MM.1S (cell line): ENCODE data around the gene PSKH1.

ENCODE experiments used
- DNase-seq: peaks from one replicate; pipeline ENCODE4 v3.0.0-alpha.2; 2015
- H2AFZ ChIP-seq: fragments of 300-600 bp; sonication (generic); 2 replicates; pipeline ENCODE4 v1.6.0; 2016; ENCODE audit warnings: antibody characterized with exemption, low read length
- H3F3A ChIP-seq: fragments of 300-600 bp; sonication (generic); 2 replicates; pipeline ENCODE4 v1.6.1; 2016; ENCODE audit warnings: mild to moderate bottlenecking, antibody characterized with exemption, low read length, moderate library complexity, mixed read lengths; ENCODE audit not compliant: insufficient read depth
- H3K27ac ChIP-seq: fragments of 300-600 bp; sonication (generic); 2 replicates; pipeline ENCODE4 v1.5.1; 2016; ENCODE audit warnings: mild to moderate bottlenecking, low read length
- H3K27me3 ChIP-seq: fragments of 300-600 bp; sonication (generic); replicated peaks from 2 replicates; pipeline ENCODE4 v1.6.0; 2016; ENCODE audit warnings: low read length; ENCODE audit not compliant: insufficient read depth
- H3K36me3 ChIP-seq: fragments of 300-600 bp; sonication (generic); replicated peaks from 2 replicates; pipeline ENCODE4 v1.6.1; 2016; ENCODE audit warnings: mild to moderate bottlenecking, low read length, mixed read lengths; ENCODE audit not compliant: insufficient read depth
- H3K4me1 ChIP-seq: fragments of 300-600 bp; sonication (generic); 2 replicates; pipeline ENCODE4 v1.6.1; 2016; ENCODE audit warnings: low read length, mixed read lengths
- H3K4me2 ChIP-seq: fragments of 300-600 bp; sonication (generic); 2 replicates; pipeline ENCODE4 v1.6.0; 2016; ENCODE audit warnings: low read depth, low read length
- H3K4me3 ChIP-seq: fragments of 300-600 bp; sonication (generic); 2 replicates; pipeline ENCODE4 v1.5.1; 2016; ENCODE audit warnings: low read length, mixed read lengths
- H3K79me2 ChIP-seq: fragments of 300-600 bp; sonication (generic); 2 replicates; pipeline ENCODE4 v1.6.1; 2016; ENCODE audit warnings: mixed run types, low read length, mixed read lengths
- H3K9ac ChIP-seq: fragments of 300-600 bp; sonication (generic); 2 replicates; pipeline ENCODE4 v1.6.1; 2016; ENCODE audit warnings: low read length, mixed read lengths
- H3K9me2 ChIP-seq: fragments of 300-600 bp; sonication (generic); replicated peaks from 2 replicates; pipeline ENCODE4 v1.6.1; 2016; ENCODE audit warnings: mild to moderate bottlenecking, low read length, mixed read lengths; ENCODE audit not compliant: insufficient read depth
- H3K9me3 ChIP-seq: fragments of 300-600 bp; sonication (generic); replicated peaks from 2 replicates; pipeline ENCODE4 v1.6.1; 2016; ENCODE audit warnings: mild to moderate bottlenecking, low read length, mixed read lengths; ENCODE audit not compliant: insufficient read depth
- H4K20me1 ChIP-seq: fragments of 300-600 bp; sonication (generic); 2 replicates; pipeline ENCODE4 v1.6.1; 2016; ENCODE audit warnings: mild to moderate bottlenecking, low read length, moderate library complexity, mixed read lengths; ENCODE audit not compliant: insufficient read depth
- CTCF ChIP-seq: fragments of 300-600 bp; sonication (generic); IDR thresholded peaks from 2 replicates; pipeline ENCODE4 v1.5.1; 2016; ENCODE audit warnings: antibody characterized with exemption, low read length, mixed read lengths
- EZH2 ChIP-seq: fragments of 300-600 bp; sonication (generic); optimal IDR thresholded peaks from 2 replicates; pipeline ENCODE3; 2017; ENCODE audit warnings: low read depth, mild to moderate bottlenecking, antibody characterized with exemption, low read length, mixed read lengths
- EZH2phosphoT487 ChIP-seq: fragments of 300-600 bp; sonication (generic); IDR thresholded peaks from 2 replicates; pipeline ENCODE4 v1.6.1; 2018; ENCODE audit warnings: antibody characterized with exemption, low read length

PSKH1 gene

GRCh38 chr16:67927131-67927941 is 34.3 kb downstream of the PSKH1 start:
- H3K4me3 ChIP-seq: no peak overlapping the region
- no peaks in the 10 kb centered on the region for H3K27me3 ChIP-seq
- no peaks in the 10 kb centered on the region for H3K9me2 ChIP-seq
- H3K4me2 ChIP-seq: no peak overlapping the region
- H3K36me3 ChIP-seq: no peaks in the 10 kb centered on the region
- no peak for TF ChIP-seq CTCF
- no peak for TF ChIP-seq EZH2
- TF ChIP-seq EZH2phosphoT487: no peak
- no peak overlapping the region for H3K9ac ChIP-seq
- H3K79me2 ChIP-seq: no peaks in the 10 kb centered on the region
- no peak for DNase-seq
- H4K20me1 ChIP-seq: no peaks in the 10 kb centered on the region
- H3K9me3 ChIP-seq: no peaks in the 10 kb centered on the region
- no peaks in the 10 kb centered on the region for H3K4me1 ChIP-seq
- no peak overlapping the region for H3K27ac ChIP-seq
- no peak overlapping the region for H2AFZ ChIP-seq
- no peaks in the 10 kb centered on the region for H3F3A ChIP-seq

- Histone ChIP-seq H3K9me2 (no peaks in the 10 kb centered on the region), H3K36me3 (no peaks in the 10 kb centered on the region), H3K9me3 (no peaks in the 10 kb centered on the region), H3K4me3 (no peak overlapping the region), H3F3A (no peaks in the 10 kb centered on the region), H3K4me2 (no peak overlapping the region), H2AFZ (no peak overlapping the region), H3K27me3 (no peaks in the 10 kb centered on the region), H3K9ac (no peak overlapping the region), H4K20me1 (no peaks in the 10 kb centered on the region), H3K4me1 (no peaks in the 10 kb centered on the region), H3K27ac (no peak overlapping the region), H3K79me2 (no peaks in the 10 kb centered on the region)
- no peak for TF ChIP-seq CTCF
- no peak for TF ChIP-seq EZH2
- TF ChIP-seq EZH2phosphoT487: no peak
- DNase-seq: no peak
These were observed 35.1 kb downstream of the PSKH1 start for GRCh38 chr16:67928147-67928546.

- Histone ChIP-seq H3K4me3 (no peak overlapping the region), H3K36me3 (no peaks in the 10 kb centered on the region), H3K27ac (no peak overlapping the region), H3K9ac (no peak overlapping the region), H4K20me1 (no peaks in the 10 kb centered on the region), H3K4me2 (no peak overlapping the region), H3K27me3 (no peaks in the 10 kb centered on the region), H3F3A (no peaks in the 10 kb centered on the region), H2AFZ (no peak overlapping the region), H3K9me3 (no peaks in the 10 kb centered on the region), H3K79me2 (no peaks in the 10 kb centered on the region), H3K4me1 (no peaks in the 10 kb centered on the region), H3K9me2 (no peaks in the 10 kb centered on the region)
- DNase-seq: peak; percentile 73
- TF ChIP-seq CTCF: peak; percentile 94
- TF ChIP-seq EZH2: no peak
These were observed 35.7 kb downstream of the PSKH1 start for GRCh38 chr16:67928561-67929364.
